Panc1 (cell line): ENCODE data around the gene MBTPS2. TPM values are rescaled to one million over a fixed set of nuclear protein-coding genes. Genes with fewer than 3 reads are reported as not detected.

ENCODE experiments used
- ATAC-seq: fragments of 200-7000 bp; cut with Tn5 transposase; 2 replicates; pipeline ENCODE4 v1.9.1; 2020; ENCODE audit warnings: mild to moderate bottlenecking, moderate library complexity
- BruUV-seq: library from RNA; stranded (reverse); fragments of 400-500 nt; replicated peaks from 2 replicates; lab custom pipeline; 2021; lab: Mats Ljungman, UMichigan
- CTCF ChIA-PET: fragments of 300-600 bp; sonication (Branson Sonifier 250); formaldehyde crosslinking; loops from one replicate; lab custom pipeline; 2022; ENCODE audit warnings: antibody characterized with exemption; lab: Charles Lee
- POLR2A ChIA-PET: fragments of 300-600 bp; sonication (Branson Sonifier 250); formaldehyde crosslinking; loops from one replicate; lab custom pipeline; 2022; ENCODE audit warnings: antibody characterized with exemption; lab: Charles Lee
- DNase-seq: peaks from one replicate; pipeline ENCODE4 v3.0.0-alpha.2; 2010; ENCODE audit warnings: low read depth, low spot score
- H3K27ac ChIP-seq: 2 replicates; pipeline ENCODE4 v1.5.1; 2011; ENCODE audit warnings: mild to moderate bottlenecking, low read length, inconsistent platforms
- H3K27me3 ChIP-seq: fragments of 200-500 bp; sonication (Bioruptor generic); 2 replicates; pipeline ENCODE4 v1.6.0; 2014; ENCODE audit warnings: low read length, inconsistent platforms; ENCODE audit not compliant: control insufficient read depth, insufficient read depth
- H3K36me3 ChIP-seq: fragments of 200-500 bp; sonication (Bioruptor generic); 2 replicates; pipeline ENCODE4 v1.5.1; 2014; ENCODE audit warnings: inconsistent platforms, mild to moderate bottlenecking, low read length, moderate library complexity; ENCODE audit not compliant: control insufficient read depth, insufficient read depth
- H3K4me1 ChIP-seq: 2 replicates; pipeline ENCODE4 v1.5.1; 2011; ENCODE audit warnings: inconsistent platforms, mild to moderate bottlenecking, low read length, moderate library complexity; ENCODE audit not compliant: control insufficient read depth, insufficient read depth
- H3K4me3 ChIP-seq, 2 experiments: 2 replicates each; pipeline ENCODE4 v1.5.1; 2011 to 2012; ENCODE audit warnings: low read depth in 2 of 2, low read length in 2 of 2, mild to moderate bottlenecking in 2 of 2, inconsistent platforms in 1 of 2, moderate library complexity in 1 of 2
- H3K9me3 ChIP-seq: fragments of 200-500 bp; sonication (Bioruptor generic); 2 replicates; pipeline ENCODE4 v1.5.1; 2014; ENCODE audit warnings: low read depth, mild to moderate bottlenecking, inconsistent platforms, low read length, moderate library complexity; ENCODE audit not compliant: control insufficient read depth, insufficient read depth
- CTCF ChIP-seq: fragments of 450-650 bp; IDR thresholded peaks from 2 replicates; pipeline ENCODE4 v1.5.1; 2017; ENCODE audit warnings: mild to moderate bottlenecking
- POLR2AphosphoS5 ChIP-seq: IDR thresholded peaks from 2 replicates; pipeline ENCODE4 v1.6.1; 2012; ENCODE audit warnings: mild to moderate bottlenecking, low read depth, low read length, moderate library complexity
- SIN3A ChIP-seq: IDR thresholded peaks from 2 replicates; pipeline ENCODE4 v1.6.1; 2012; ENCODE audit warnings: low read depth, mild to moderate bottlenecking, low read length, moderate library complexity, borderline replicate concordance; ENCODE audit not compliant: insufficient read depth
- TCF7L2 ChIP-seq: IDR thresholded peaks from 2 replicates; pipeline ENCODE4 v1.6.1; 2011; ENCODE audit warnings: mild to moderate bottlenecking, low read depth, low read length, inconsistent platforms
- in situ Hi-C: cut with HindIII; loops from 2 replicates; pipeline ENCODE4 v1.10.0; 2016; ENCODE audit warnings: low sequenced_read_pairs, low pct_unique_long_range_greater_than_20kb
- intact Hi-C: fragments of 100-400 bp; cut with micrococcal nuclease; formaldehyde crosslinking; loops from one replicate; pipeline ENCODE4 v1.10.0; 2022; ENCODE audit not compliant: unreplicated experiment
- total RNA-seq: library from RNA; stranded (reverse); gene quantifications from one replicate; pipeline ENCODE4 v1.2.1, GENCODE V29; 2021; ENCODE audit not compliant: unreplicated experiment
- TF ChIP-seq, protein P1 (sequence below), 2 experiments: IDR thresholded peaks; 2 replicates each; pipeline ENCODE4 v1.6.1; 2011 to 2012; ENCODE audit warnings: low read depth in 2 of 2, control low read depth in 1 of 2, low read length in 1 of 2, mild to moderate bottlenecking in 1 of 2, moderate library complexity in 1 of 2; ENCODE audit not compliant: insufficient read depth in 1 of 2

The MBTPS2 gene
- total RNA-seq, 1 experiment from 2014 or later: 13.5 TPM

GRCh38 chrX:21930986-21931385, 91.6 kb downstream of the MBTPS2 start:
- in situ Hi-C loops (no loop called here), intact Hi-C loops (no loop called here)
- ATAC-seq: no peak
- TF ChIP-seq POLR2AphosphoS5 (no peak), TCF7L2 (no peak), CTCF (no peak), SIN3A (no peak)
- TF ChIP-seq, protein P1, sequence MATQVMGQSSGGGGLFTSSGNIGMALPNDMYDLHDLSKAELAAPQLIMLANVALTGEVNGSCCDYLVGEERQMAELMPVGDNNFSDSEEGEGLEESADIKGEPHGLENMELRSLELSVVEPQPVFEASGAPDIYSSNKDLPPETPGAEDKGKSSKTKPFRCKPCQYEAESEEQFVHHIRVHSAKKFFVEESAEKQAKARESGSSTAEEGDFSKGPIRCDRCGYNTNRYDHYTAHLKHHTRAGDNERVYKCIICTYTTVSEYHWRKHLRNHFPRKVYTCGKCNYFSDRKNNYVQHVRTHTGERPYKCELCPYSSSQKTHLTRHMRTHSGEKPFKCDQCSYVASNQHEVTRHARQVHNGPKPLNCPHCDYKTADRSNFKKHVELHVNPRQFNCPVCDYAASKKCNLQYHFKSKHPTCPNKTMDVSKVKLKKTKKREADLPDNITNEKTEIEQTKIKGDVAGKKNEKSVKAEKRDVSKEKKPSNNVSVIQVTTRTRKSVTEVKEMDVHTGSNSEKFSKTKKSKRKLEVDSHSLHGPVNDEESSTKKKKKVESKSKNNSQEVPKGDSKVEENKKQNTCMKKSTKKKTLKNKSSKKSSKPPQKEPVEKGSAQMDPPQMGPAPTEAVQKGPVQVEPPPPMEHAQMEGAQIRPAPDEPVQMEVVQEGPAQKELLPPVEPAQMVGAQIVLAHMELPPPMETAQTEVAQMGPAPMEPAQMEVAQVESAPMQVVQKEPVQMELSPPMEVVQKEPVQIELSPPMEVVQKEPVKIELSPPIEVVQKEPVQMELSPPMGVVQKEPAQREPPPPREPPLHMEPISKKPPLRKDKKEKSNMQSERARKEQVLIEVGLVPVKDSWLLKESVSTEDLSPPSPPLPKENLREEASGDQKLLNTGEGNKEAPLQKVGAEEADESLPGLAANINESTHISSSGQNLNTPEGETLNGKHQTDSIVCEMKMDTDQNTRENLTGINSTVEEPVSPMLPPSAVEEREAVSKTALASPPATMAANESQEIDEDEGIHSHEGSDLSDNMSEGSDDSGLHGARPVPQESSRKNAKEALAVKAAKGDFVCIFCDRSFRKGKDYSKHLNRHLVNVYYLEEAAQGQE (IDR thresholded peaks at IDR 0.05; ENCODE audit: insufficient read depth in 1 of 2, low read depth in 2 of 2, low read length in 1 of 2): no peak
- peak overlapping the region; percentile 60 for H3K27ac ChIP-seq
- no peaks in the 10 kb centered on the region for H3K36me3 ChIP-seq
- H3K9me3 ChIP-seq: no peaks in the 10 kb centered on the region
- BruUV-seq: no TSS peak
- no peak overlapping the region for H3K4me3 ChIP-seq
- H3K27me3 ChIP-seq: no peaks in the 10 kb centered on the region
- POLR2A ChIA-PET: no interaction called here
- DNase-seq: no peak
- CTCF ChIA-PET: no interaction called here
- peaks cover 8% of the 10 kb centered on the region; the same call in 1 of the 2 replicates for H3K4me1 ChIP-seq

GRCh38 chrX:21932292-21933002, 93.0 kb downstream of the MBTPS2 start:
- no TSS peak for BruUV-seq
- no peak for TF ChIP-seq TCF7L2
- TF ChIP-seq, protein P1 (IDR thresholded peaks at IDR 0.05; ENCODE audit: insufficient read depth in 1 of 2, low read depth in 2 of 2, low read length in 1 of 2): no peak
- TF ChIP-seq POLR2AphosphoS5: no peak
- no peak for TF ChIP-seq CTCF
- TF ChIP-seq SIN3A: no peak
- ATAC-seq (peak; percentile 93), DNase-seq (peak; percentile 64)
- no peaks in the 10 kb centered on the region for H3K27me3 ChIP-seq
- CTCF ChIA-PET: no interaction called here
- no peaks in the 10 kb centered on the region for H3K36me3 ChIP-seq
- H3K4me3 ChIP-seq: no peak overlapping the region
- peak overlapping the region; percentile 82 for H3K27ac ChIP-seq
- H3K9me3 ChIP-seq: no peaks in the 10 kb centered on the region
- in situ Hi-C loops (no loop called here), intact Hi-C loops (no loop called here)
- POLR2A ChIA-PET: no interaction called here
- H3K4me1 ChIP-seq: peaks cover 5% of the 10 kb centered on the region; the same call in 1 of the 2 replicates
